Activated B cell treated with CpG ODN at 0.5 μM for 24 hours (primary cell): ENCODE data around the gene CNPY3. TPM values are rescaled to one million over a fixed set of nuclear protein-coding genes. Genes with fewer than 3 reads are reported as not detected.

ENCODE experiments used
- ATAC-seq: fragments of 200-7000 bp; cut with Tn5 transposase; one replicate; pipeline ENCODE4 v1.10.0; 2021; ENCODE audit warnings: low read depth, mild to moderate bottlenecking, moderate library complexity
- CTCF ChIA-PET: fragments of 350-600 bp; sonication (Branson Sonifier 250); formaldehyde crosslinking; loops from one replicate; lab custom pipeline; 2021; ENCODE audit warnings: antibody characterized with exemption; lab: Charles Lee
- POLR2A ChIA-PET: fragments of 350-600 bp; sonication (Branson Sonifier 250); formaldehyde crosslinking; loops from one replicate; lab custom pipeline; 2021; ENCODE audit warnings: antibody characterized with exemption; lab: Charles Lee
- DNase-seq: peaks from one replicate; pipeline ENCODE4 v3.0.0; 2022
- H3K27ac Mint-ChIP-seq: one replicate; pipeline ENCODE4 v1.8.0; 2020; ENCODE audit warnings: mixed read lengths
- H3K27me3 Mint-ChIP-seq: one replicate; pipeline ENCODE4 v1.8.0; 2021; ENCODE audit warnings: mixed read lengths
- H3K36me3 Mint-ChIP-seq: one replicate; pipeline ENCODE4 v1.8.0; 2021; ENCODE audit warnings: low read depth, mixed read lengths
- H3K4me1 Mint-ChIP-seq: one replicate; pipeline ENCODE4 v1.8.0; 2021; ENCODE audit warnings: mixed read lengths
- H3K4me3 Mint-ChIP-seq: one replicate; pipeline ENCODE4 v1.8.0; 2020; ENCODE audit warnings: mild to moderate bottlenecking, mixed read lengths
- H3K9me3 Mint-ChIP-seq: one replicate; pipeline ENCODE4 v1.8.0; 2020; ENCODE audit warnings: mixed read lengths
- intact Hi-C: fragments of 100-400 bp; cut with micrococcal nuclease; formaldehyde crosslinking; loops from one replicate; pipeline ENCODE4 v1.15.1; 2024
- total RNA-seq: library from RNA; stranded (reverse); gene quantifications from 2 replicates; pipeline ENCODE4 v1.2.3, GENCODE V29; 2022
- TF ChIP-seq, protein P1 (sequence below): fragments of 200-600 bp; IDR thresholded peaks from one replicate; pipeline ENCODE4 v1.8.0; 2022; ENCODE audit warnings: antibody characterized with exemption, mild to moderate bottlenecking

The CNPY3 gene
- total RNA-seq, 1 donor from 2014 or later, result 121 TPM

DNA sequence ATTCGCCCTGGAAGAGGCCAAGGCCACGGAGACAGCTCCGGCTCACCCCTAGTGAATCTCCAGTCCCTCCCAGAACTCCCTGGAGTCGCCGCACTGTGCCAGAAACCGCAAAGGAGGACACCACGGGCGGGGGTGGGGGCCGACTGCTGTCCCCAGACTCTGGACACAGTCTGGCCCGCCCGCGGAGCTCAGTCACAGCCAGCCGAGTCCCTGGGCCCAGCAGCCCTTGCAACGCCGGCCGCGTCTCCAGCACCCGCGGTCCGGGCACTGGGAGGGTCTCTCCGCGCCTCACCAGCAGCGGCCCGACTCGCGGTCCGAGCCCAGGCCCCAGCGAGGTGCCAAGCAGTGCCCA, 49.2 kb downstream of the CNPY3 start:
- intact Hi-C loops, result loop anchor here (2.0 kb wide), 1 partner anchor 18 kb away; the partner anchor contains the start of gene GNMT
- H3K36me3 Mint-ChIP-seq, result peaks cover 13% of the 10 kb centered on the region
- H3K4me1 Mint-ChIP-seq, result peaks cover 35% of the 10 kb centered on the region
- H3K4me3 Mint-ChIP-seq, result peak overlapping the region; percentile 81
- H3K9me3 Mint-ChIP-seq, result no peaks in the 10 kb centered on the region
- TF ChIP-seq, protein P1, sequence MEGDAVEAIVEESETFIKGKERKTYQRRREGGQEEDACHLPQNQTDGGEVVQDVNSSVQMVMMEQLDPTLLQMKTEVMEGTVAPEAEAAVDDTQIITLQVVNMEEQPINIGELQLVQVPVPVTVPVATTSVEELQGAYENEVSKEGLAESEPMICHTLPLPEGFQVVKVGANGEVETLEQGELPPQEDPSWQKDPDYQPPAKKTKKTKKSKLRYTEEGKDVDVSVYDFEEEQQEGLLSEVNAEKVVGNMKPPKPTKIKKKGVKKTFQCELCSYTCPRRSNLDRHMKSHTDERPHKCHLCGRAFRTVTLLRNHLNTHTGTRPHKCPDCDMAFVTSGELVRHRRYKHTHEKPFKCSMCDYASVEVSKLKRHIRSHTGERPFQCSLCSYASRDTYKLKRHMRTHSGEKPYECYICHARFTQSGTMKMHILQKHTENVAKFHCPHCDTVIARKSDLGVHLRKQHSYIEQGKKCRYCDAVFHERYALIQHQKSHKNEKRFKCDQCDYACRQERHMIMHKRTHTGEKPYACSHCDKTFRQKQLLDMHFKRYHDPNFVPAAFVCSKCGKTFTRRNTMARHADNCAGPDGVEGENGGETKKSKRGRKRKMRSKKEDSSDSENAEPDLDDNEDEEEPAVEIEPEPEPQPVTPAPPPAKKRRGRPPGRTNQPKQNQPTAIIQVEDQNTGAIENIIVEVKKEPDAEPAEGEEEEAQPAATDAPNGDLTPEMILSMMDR, result no peak
- ChIA-PET CTCF (interaction anchor here (0.5 kb wide), 1 partner anchor 24 kb away, joined by 7 read pairs; no protein-coding TSS in a partner anchor), POLR2A (interaction anchor here (0.6 to 4.4 kb wide), 20 partner anchors 8 to 499 kb away, joined by 3 to 97 read pairs (median 4); partner anchors contain the start of genes BICRAL, CNPY3, CUL7 and KLHDC3)
- H3K27ac Mint-ChIP-seq, result peak overlapping the region; percentile 71
- DNase-seq, result no peak
- no peak for ATAC-seq
- no peaks in the 10 kb centered on the region for H3K27me3 Mint-ChIP-seq

DNA sequence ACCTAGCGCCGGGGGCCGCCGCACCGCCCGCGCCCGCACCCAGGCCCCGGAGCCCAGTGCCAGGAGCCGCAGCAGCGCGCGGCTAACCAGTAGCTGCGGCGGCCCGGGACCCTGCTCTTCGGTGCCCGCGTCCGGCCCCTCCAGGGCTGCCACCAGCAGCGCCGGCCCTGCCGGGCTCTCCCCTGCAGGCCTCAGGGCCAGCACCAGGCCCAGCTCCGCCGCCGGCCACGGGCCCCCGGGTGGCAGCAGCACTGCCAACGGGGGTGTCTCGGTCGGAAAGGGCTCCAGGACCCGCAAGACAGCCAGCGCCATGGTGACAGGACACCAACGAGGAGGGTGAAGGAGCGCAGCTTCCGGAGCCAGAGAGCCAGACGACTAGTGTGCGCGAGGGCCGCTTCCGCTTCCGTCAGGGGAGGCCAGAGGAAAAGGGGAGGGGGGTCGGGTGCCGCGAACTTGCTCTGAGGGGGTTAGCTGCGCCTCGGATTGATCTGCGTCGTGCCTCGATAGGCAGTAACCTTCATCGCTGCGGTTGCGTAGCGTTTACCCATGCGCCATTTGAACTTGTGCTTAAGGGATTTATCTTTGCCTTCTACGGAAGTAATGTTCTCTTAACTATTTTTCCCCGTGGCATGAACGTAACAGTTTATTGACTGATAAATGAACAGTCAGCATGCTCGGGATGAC, 49.7 kb downstream of the CNPY3 start, which contains the start of gene PEX6:
PEX6 (minus strand) TSS at position 343 of the 684 bp plus-strand sequence; CDS start at position 312, 31 bp downstream.
- Mint-ChIP-seq H3K36me3 (peaks cover 9% of the 10 kb centered on the region), H3K4me1 (peaks cover 36% of the 10 kb centered on the region), H3K9me3 (no peaks in the 10 kb centered on the region), H3K4me3 (peak within 1 kb of the TSS; percentile 93), H3K27ac (peak within 1 kb of the TSS; percentile 95), H3K27me3 (no peaks in the 10 kb centered on the region)
- TF ChIP-seq, protein P1, result no peak
- ChIA-PET POLR2A (interaction anchor here (0.5 to 4.4 kb wide), 30 partner anchors 9 to 1652 kb away, joined by 3 to 97 read pairs (median 4); partner anchors contain the start of genes BICRAL, CNPY3, CUL7 and KLHDC3), CTCF (interaction anchor here (0.5 kb wide), 1 partner anchor 23 kb away, joined by 7 read pairs; no protein-coding TSS in a partner anchor)
- DNase-seq (peak; percentile 74), ATAC-seq (peak; percentile 94)
- intact Hi-C loops, result loop anchor here (1.0 to 2.0 kb wide), 3 partner anchors 18 to 50 kb away; partner anchors contain the start of genes CNPY3, GNMT and KLHDC3

DNA sequence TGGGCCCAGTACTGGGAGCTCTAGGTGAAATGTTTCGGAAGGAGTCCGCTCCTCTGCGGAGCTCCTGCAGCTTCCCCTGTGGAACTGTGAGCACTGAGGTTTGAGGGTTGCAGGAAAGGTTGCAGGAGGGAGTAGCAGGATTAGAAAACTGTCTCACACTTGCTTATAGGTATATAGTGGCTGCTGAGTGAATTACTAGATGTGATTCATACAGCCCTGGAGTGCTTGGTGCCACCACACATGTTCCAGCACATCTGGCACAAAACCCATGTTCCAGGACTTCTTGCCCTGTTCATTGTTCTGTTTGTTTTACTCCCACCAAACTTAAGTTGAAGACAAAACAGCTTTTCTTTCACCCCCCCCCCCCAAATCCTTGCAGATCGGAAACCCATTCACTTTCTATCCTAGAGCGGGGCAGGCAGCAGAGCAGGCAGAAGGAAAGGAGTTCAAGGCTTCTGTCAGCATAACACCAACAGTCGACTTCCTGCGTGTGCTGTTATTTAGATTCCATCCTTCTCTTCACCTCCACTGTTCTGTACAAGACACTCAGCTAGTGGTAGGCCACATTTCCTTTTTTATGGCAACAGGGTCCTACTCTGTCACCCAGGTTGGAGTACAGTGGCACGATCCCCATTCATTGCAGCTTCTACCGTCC, 50.4 kb downstream of the CNPY3 start:
- intact Hi-C loops, result loop anchor here (1.0 to 2.0 kb wide), 3 partner anchors 19 to 50 kb away; partner anchors contain the start of genes CNPY3, GNMT and KLHDC3
- Mint-ChIP-seq H3K27me3 (no peaks in the 10 kb centered on the region), H3K4me3 (peak overlapping the region; percentile 93), H3K36me3 (peaks cover 10% of the 10 kb centered on the region), H3K9me3 (no peaks in the 10 kb centered on the region), H3K27ac (peak overlapping the region; percentile 95), H3K4me1 (peaks cover 37% of the 10 kb centered on the region)
- TF ChIP-seq, protein P1, result no peak
- DNase-seq (no peak), ATAC-seq (peak; percentile 1)
- POLR2A ChIA-PET, result interaction anchor here (0.5 to 4.4 kb wide), 24 partner anchors 8 to 1653 kb away, joined by 3 to 97 read pairs (median 4); partner anchors contain the start of genes BICRAL, CNPY3, CUL7 and KLHDC3
- CTCF ChIA-PET, result no interaction called here

DNA sequence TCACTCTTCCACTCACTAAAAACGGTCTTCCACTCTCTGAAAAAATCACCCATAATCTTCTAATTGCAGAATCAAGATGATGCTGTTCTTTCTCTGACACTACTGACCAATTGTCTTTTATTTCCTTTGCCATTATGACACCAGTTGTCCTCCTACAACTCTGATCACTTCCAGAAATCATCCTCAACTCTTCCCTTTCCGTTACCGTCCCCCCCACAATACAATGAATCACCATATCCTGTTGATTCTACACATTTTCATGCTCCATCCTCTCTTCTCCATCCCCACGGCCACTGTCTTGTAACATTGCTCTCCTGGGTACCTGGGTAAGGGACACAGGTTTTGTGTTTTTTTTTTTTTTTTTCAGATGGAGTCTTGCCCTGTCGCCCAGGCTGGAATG, 52.6 kb downstream of the CNPY3 start:
- no peak overlapping the region for H3K4me3 Mint-ChIP-seq
- H3K27ac Mint-ChIP-seq, result peak overlapping the region; percentile 16
- no peaks in the 10 kb centered on the region for H3K27me3 Mint-ChIP-seq
- ATAC-seq, result no peak
- DNase-seq, result no peak
- H3K36me3 Mint-ChIP-seq, result peaks cover 9% of the 10 kb centered on the region
- intact Hi-C loops, result no loop called here
- ChIA-PET CTCF (no interaction called here), POLR2A (interaction anchor here (0.6 to 4.0 kb wide), 2 partner anchors 53 to 152 kb away, joined by 5 to 67 read pairs; partner anchors contain the start of gene CNPY3)
- H3K4me1 Mint-ChIP-seq, result peaks cover 53% of the 10 kb centered on the region
- TF ChIP-seq, protein P1, result no peak
- no peaks in the 10 kb centered on the region for H3K9me3 Mint-ChIP-seq
